Stimulated activated naive CD8-positive, alpha-beta T cell treated with anti-CD3 and anti-CD28 coated beads, Interleukin-15, amount 100 ng/mL, for 72 hours (primary cell): ENCODE results near the gene RNU6-7.

ENCODE experiments used
- ATAC-seq: fragments of 150-1000 bp; cut with Tn5 transposase; 2 replicates; pipeline ENCODE4 v1.10.0; 2021; ENCODE audit warnings: mild to moderate bottlenecking, moderate library complexity
- DNase-seq, 2 donors: peaks; one replicate each; pipeline ENCODE4 v3.0.0; 2021 to 2022
- H3K27ac Mint-ChIP-seq, 2 donors: one replicate each; pipeline ENCODE4 v1.8.0; 2022; ENCODE audit warnings: mild to moderate bottlenecking in 2 of 2, mixed read lengths in 2 of 2, moderate library complexity in 2 of 2
- H3K27me3 Mint-ChIP-seq: one replicate; pipeline ENCODE4 v1.8.0; 2022; ENCODE audit warnings: mixed read lengths
- H3K4me1 Mint-ChIP-seq: one replicate; pipeline ENCODE4 v1.8.0; 2022; ENCODE audit warnings: mild to moderate bottlenecking, mixed read lengths
- H3K4me3 Mint-ChIP-seq, 2 donors: one replicate each; pipeline ENCODE4 v1.8.0; 2022; ENCODE audit warnings: mild to moderate bottlenecking in 2 of 2, mixed read lengths in 2 of 2, moderate library complexity in 1 of 2
- H3K9me3 Mint-ChIP-seq, 2 donors: one replicate each; pipeline ENCODE4 v1.8.0; 2022; ENCODE audit warnings: mixed read lengths in 2 of 2

RNU6-7 gene

GRCh38 chr14:32200368-32201192 is 1.3 kb upstream of the RNU6-7 start:
- DNase-seq, result no peak
- no peak for ATAC-seq
- peak overlapping the region; percentile 86 to 97 for H3K4me3 Mint-ChIP-seq
- H3K4me1 Mint-ChIP-seq, result peaks cover 26% of the 10 kb centered on the region
- H3K27ac Mint-ChIP-seq, result peak overlapping the region; percentile 100
- no peaks in the 10 kb centered on the region for H3K27me3 Mint-ChIP-seq
- no peaks in the 10 kb centered on the region for H3K9me3 Mint-ChIP-seq

GRCh38 chr14:32201193-32201815 is 541 bp upstream of the RNU6-7 start:
- Mint-ChIP-seq H3K27me3 (no peaks in the 10 kb centered on the region), H3K4me3 (peak overlapping the region; percentile 86 to 97), H3K27ac (peak overlapping the region; percentile 100), H3K4me1 (peaks cover 33% of the 10 kb centered on the region), H3K9me3 (no peaks in the 10 kb centered on the region)
- peak; percentile 69 for ATAC-seq
- peak; percentile 84 to 88 for DNase-seq

GRCh38 chr14:32202491-32202997 is 699 bp downstream of the RNU6-7 start:
- H3K4me3 Mint-ChIP-seq, result peak overlapping the region; percentile 86 to 97
- peak in 1 of 2 donors; percentile 30 for DNase-seq
- ATAC-seq, result no peak
- H3K27me3 Mint-ChIP-seq, result no peaks in the 10 kb centered on the region
- H3K4me1 Mint-ChIP-seq, result peaks cover 36% of the 10 kb centered on the region
- H3K9me3 Mint-ChIP-seq, result no peaks in the 10 kb centered on the region
- peak overlapping the region; percentile 100 for H3K27ac Mint-ChIP-seq

GRCh38 chr14:32202998-32203882 is 1.4 kb downstream of the RNU6-7 start, which contains the start of gene RNU6-8:
Gene RNU6-8 (minus strand): TSS chr14:32203269.
- Mint-ChIP-seq H3K27ac (peak within 1 kb of the TSS; percentile 100), H3K27me3 (no peaks in the 10 kb centered on the region), H3K9me3 (no peaks in the 10 kb centered on the region), H3K4me1 (peaks cover 31% of the 10 kb centered on the region), H3K4me3 (peak within 1 kb of the TSS; percentile 86 to 97)
- ATAC-seq (peak; percentile 85), DNase-seq (peak; percentile 90 to 91)

- DNase-seq (peak in 1 of 2 donors; percentile 19), ATAC-seq (no peak)
- Mint-ChIP-seq H3K4me3 (peak overlapping the region; percentile 86 to 97), H3K27ac (peak overlapping the region; percentile 97 to 100), H3K27me3 (no peaks in the 10 kb centered on the region), H3K9me3 (no peaks in the 10 kb centered on the region), H3K4me1 (peaks cover 31% of the 10 kb centered on the region)
Measured at GRCh38 chr14:32203928-32204357, 2.1 kb downstream of the RNU6-7 start.

DNA sequence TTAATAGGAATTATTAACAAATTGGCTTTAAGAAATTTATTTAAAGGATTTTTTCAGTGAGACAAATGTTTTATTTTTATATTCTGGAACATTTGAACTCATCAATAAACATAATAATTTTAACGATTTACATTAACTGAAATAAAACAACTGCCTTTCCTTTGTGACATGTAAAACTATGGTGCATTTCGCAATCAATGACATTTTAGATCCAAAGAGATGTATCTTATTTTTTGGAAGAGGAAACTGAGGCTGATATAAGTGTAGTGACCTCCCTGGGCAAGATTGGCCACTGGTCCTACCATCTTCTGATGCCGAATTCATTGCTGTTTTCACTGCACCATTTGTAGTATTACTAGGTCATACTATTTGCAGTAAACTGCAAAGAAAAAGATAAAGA is 3.7 kb downstream of the RNU6-7 start:
- no peaks in the 10 kb centered on the region for H3K27me3 Mint-ChIP-seq
- peak overlapping the region; percentile 19 to 45 for H3K4me3 Mint-ChIP-seq

GRCh38 chr14:32205984-32206383 is 4.1 kb downstream of the RNU6-7 start:
- peaks cover 25% of the 10 kb centered on the region for H3K4me1 Mint-ChIP-seq

More for the DNA sequence above, 3.7 kb downstream of the RNU6-7 start:
- Mint-ChIP-seq H3K27ac (no peak overlapping the region), H3K9me3 (no peaks in the 10 kb centered on the region), H3K4me1 (peaks cover 25% of the 10 kb centered on the region)
- ATAC-seq (no peak), DNase-seq (no peak)

DNA sequence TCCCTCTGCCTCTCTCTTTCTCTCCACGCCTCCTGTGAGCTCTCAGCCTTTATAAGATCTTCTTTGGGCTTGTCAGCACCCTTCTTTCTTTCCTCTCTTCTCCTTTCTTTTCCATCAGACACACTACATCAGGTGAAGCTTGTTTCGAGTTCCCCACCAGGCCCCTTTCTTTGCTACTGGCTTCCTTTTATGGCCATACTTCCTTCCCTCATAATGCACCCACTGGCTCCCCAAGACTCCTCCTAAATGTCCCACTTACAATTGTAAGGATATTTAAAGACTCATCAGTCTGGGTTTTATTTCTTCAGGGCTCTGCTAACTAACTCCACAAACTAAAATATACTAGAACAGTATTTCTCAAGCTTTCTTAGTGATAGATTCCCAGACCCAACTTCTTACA is 4.7 kb downstream of the RNU6-7 start:
- Mint-ChIP-seq H3K4me1 (peaks cover 25% of the 10 kb centered on the region), H3K27ac (no peak overlapping the region), H3K9me3 (no peaks in the 10 kb centered on the region), H3K4me3 (peak overlapping the region in 1 of 2 donors; percentile 32), H3K27me3 (no peaks in the 10 kb centered on the region)
- no peak for ATAC-seq
- DNase-seq, result no peak

More at GRCh38 chr14:32205984-32206383, 4.1 kb downstream of the RNU6-7 start:
- ATAC-seq (no peak), DNase-seq (peak in 1 of 2 donors; percentile 21)
- H3K27ac Mint-ChIP-seq, result no peak overlapping the region
- peak overlapping the region; percentile 19 to 45 for H3K4me3 Mint-ChIP-seq
- H3K9me3 Mint-ChIP-seq, result no peaks in the 10 kb centered on the region
- no peaks in the 10 kb centered on the region for H3K27me3 Mint-ChIP-seq

DNA sequence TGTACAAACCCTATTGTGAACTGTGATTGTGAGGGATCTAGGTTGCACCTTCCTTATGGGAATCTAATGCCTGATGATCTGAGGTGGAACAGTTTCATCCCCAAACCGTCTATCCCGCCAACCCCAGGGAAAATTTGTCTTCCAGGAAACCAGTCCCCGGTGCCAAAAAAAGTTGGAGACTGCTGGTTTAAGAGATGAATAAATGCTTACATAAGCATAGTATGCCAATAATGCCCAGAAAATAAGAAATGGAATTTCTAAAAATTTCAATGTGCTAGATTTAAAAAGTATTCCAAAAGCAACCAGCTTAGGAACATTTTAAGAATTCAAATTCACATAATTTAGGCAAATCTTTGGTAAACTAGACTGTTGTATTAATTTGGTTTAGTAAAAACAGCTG is 6.6 kb downstream of the RNU6-7 start:
- Mint-ChIP-seq H3K27ac (no peak overlapping the region), H3K9me3 (no peaks in the 10 kb centered on the region), H3K4me3 (no peak overlapping the region), H3K27me3 (no peaks in the 10 kb centered on the region), H3K4me1 (peaks cover 25% of the 10 kb centered on the region)
- DNase-seq (no peak), ATAC-seq (no peak)

GRCh38 chr14:32209471-32209870 is 7.6 kb downstream of the RNU6-7 start:
- DNase-seq, result no peak
- ATAC-seq, result no peak
- peak overlapping the region in 1 of 2 donors; percentile 61 for H3K27ac Mint-ChIP-seq
- H3K27me3 Mint-ChIP-seq, result no peaks in the 10 kb centered on the region
- H3K9me3 Mint-ChIP-seq, result no peaks in the 10 kb centered on the region
- peaks cover 17% of the 10 kb centered on the region for H3K4me1 Mint-ChIP-seq
- H3K4me3 Mint-ChIP-seq, result no peak overlapping the region

DNA sequence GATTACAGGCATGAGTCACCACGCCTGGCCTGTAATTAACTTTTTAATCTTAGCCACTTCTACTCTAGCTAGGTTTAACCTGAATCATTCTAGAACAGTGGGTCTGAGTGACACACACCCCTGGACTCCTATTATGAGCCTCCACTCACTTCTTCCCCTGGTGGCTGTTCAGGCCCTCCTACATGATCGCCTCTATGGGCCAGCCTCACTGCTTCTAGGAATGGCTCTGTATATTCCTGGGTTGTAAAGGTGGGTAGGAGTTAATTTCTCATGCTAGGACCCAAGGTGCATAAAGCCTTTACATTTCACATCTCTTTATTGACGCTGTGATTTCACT is 9.2 kb downstream of the RNU6-7 start:
- Mint-ChIP-seq H3K4me3 (no peak overlapping the region), H3K27ac (no peak overlapping the region), H3K4me1 (peaks cover 8% of the 10 kb centered on the region), H3K9me3 (no peaks in the 10 kb centered on the region), H3K27me3 (no peaks in the 10 kb centered on the region)
- ATAC-seq, result peak; percentile 46
- no peak for DNase-seq

DNA sequence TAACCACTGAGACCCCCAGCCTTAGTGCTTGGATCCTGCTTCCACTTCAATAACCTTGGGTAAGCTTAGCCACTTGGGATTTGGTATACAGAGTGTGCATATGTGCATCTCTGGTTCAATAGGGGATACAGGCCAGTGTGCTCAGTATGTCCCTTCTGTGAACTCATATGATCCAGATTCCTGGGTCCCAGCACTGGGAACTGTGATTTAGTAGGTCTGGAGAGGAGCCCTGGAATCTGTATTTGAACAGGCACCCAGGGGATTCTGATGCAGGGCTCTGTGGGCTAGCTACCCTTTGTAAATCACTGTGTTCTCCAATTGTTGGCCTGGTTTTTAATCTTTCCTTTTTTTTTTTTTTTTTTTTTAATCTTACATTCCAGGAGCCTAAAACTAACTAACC is 11.0 kb downstream of the RNU6-7 start:
- no peak for DNase-seq
- Mint-ChIP-seq H3K27me3 (no peaks in the 10 kb centered on the region), H3K4me1 (peaks cover 7% of the 10 kb centered on the region), H3K4me3 (no peak overlapping the region), H3K9me3 (no peaks in the 10 kb centered on the region), H3K27ac (no peak overlapping the region)
- ATAC-seq, result no peak

GRCh38 chr14:32217301-32217700 is 15.5 kb downstream of the RNU6-7 start:
- ATAC-seq (peak; percentile 83), DNase-seq (no peak)
- Mint-ChIP-seq H3K27ac (peak overlapping the region; percentile 55 to 67), H3K4me3 (peak overlapping the region; percentile 17 to 27), H3K4me1 (peaks cover 11% of the 10 kb centered on the region), H3K27me3 (peaks cover 10% of the 10 kb centered on the region), H3K9me3 (no peaks in the 10 kb centered on the region)

GRCh38 chr14:32224737-32225377 is 23.0 kb downstream of the RNU6-7 start:
- Mint-ChIP-seq H3K27me3 (peaks cover 10% of the 10 kb centered on the region), H3K9me3 (no peaks in the 10 kb centered on the region), H3K4me1 (no peaks in the 10 kb centered on the region), H3K27ac (no peak overlapping the region), H3K4me3 (no peak overlapping the region)
- ATAC-seq (peak; percentile 64), DNase-seq (no peak)
